ENCODE data around the gene RAE1. TPM values are rescaled to one million over a fixed set of nuclear protein-coding genes. Genes with fewer than 3 reads are reported as not detected.

RAE1 gene
- total and polyA plus RNA-seq, 8 donors, result 16.4 to 55.5 (median 49.5) TPM

GRCh38 chr20:57391439-57392301, 40.6 kb downstream of the RAE1 start:
- intact Hi-C loops (cut with DNase I), result no loop called here
- ATAC-seq, result no peak

GRCh38 chr20:57392512-57393271, 41.6 kb downstream of the RAE1 start:
- H3K9me3 ChIP-seq, result no peaks in the 10 kb centered on the region
- H3K27me3 ChIP-seq, result no peaks in the 10 kb centered on the region
- peak overlapping the region; percentile 26 to 60 for H3K27ac ChIP-seq
- peaks cover 0 to 40% of the 10 kb centered on the region in 2 donors for H3K36me3 ChIP-seq
- H3K4me3 ChIP-seq, result peak overlapping the region; percentile 55 to 61
- peaks cover 13 to 81% of the 10 kb centered on the region in 2 donors for H3K4me1 ChIP-seq
- DNase-seq, result peak in 2 of 4 donors; percentile 69 to 87
- intact Hi-C loops (cut with DNase I), result no loop called here
- ATAC-seq, result no peak
- TF ChIP-seq CTCF (IDR thresholded peaks at IDR 0.05), result no peak

More at GRCh38 chr20:57391439-57392301, 40.6 kb downstream of the RAE1 start:
- H3K9me3 ChIP-seq, result no peaks in the 10 kb centered on the region
- no peak for TF ChIP-seq CTCF (IDR thresholded peaks at IDR 0.05)
- peak in 1 of 4 donors; percentile 84 for DNase-seq
- peak overlapping the region; percentile 55 to 61 for H3K4me3 ChIP-seq
- H3K27me3 ChIP-seq, result no peaks in the 10 kb centered on the region
- peak overlapping the region; percentile 26 to 66 for H3K27ac ChIP-seq
- H3K36me3 ChIP-seq, result peaks cover 0 to 30% of the 10 kb centered on the region in 2 donors
- peaks cover 13 to 71% of the 10 kb centered on the region in 2 donors for H3K4me1 ChIP-seq

GRCh38 chr20:57393321-57394120, 42.5 kb downstream of the RAE1 start:
- no peak for TF ChIP-seq CTCF (IDR thresholded peaks at IDR 0.05)
- DNase-seq (peak in 1 of 4 donors; percentile 28), ATAC-seq (peak; percentile 12)
- Histone ChIP-seq H3K27ac (peak overlapping the region in 1 of 2 donors; percentile 60), H3K4me1 (peaks cover 13 to 89% of the 10 kb centered on the region in 2 donors), H3K27me3 (no peaks in the 10 kb centered on the region), H3K4me3 (peak overlapping the region in 1 of 2 donors; percentile 61), H3K9me3 (no peaks in the 10 kb centered on the region), H3K36me3 (peaks cover 0 to 40% of the 10 kb centered on the region in 2 donors)
- intact Hi-C loops (cut with DNase I), result no loop called here

- Histone ChIP-seq H3K36me3 (peaks cover 0 to 40% of the 10 kb centered on the region in 2 donors), H3K4me1 (peaks cover 17 to 90% of the 10 kb centered on the region in 2 donors), H3K4me3 (no peak overlapping the region), H3K27me3 (no peaks in the 10 kb centered on the region), H3K27ac (no peak overlapping the region), H3K9me3 (no peaks in the 10 kb centered on the region)
- DNase-seq, result peak in 1 of 4 donors; percentile 70
- intact Hi-C loops (cut with DNase I), result no loop called here
- no peak for ATAC-seq
- TF ChIP-seq CTCF (IDR thresholded peaks at IDR 0.05), result no peak
These were observed 43.3 kb downstream of the RAE1 start for GRCh38 chr20:57394121-57395082.

All from left lung (tissue), 10 donors.